Measurements from ENCODE around the gene WWC2.

GRCh38 chr4:183183906-183184535, 85.0 kb downstream of the WWC2 start:
- TF ChIP-seq GATA2 (IDR thresholded peaks at IDR 0.05; ENCODE audit: low read depth, low read length) (no peak), GATA3 (IDR thresholded peaks at IDR 0.05; ENCODE audit: low read depth, low read length) (no peak)
